Uterus (tissue), 4 donors: ENCODE measurements around the gene ITPA. TPM values are rescaled to one million over a fixed set of nuclear protein-coding genes. Genes with fewer than 3 reads are reported as not detected.

Experiments
- DNase-seq, 2 donors: peaks; one replicate each; pipeline ENCODE4 v3.0.0-alpha.2; 2019 to 2020
- H3K27ac ChIP-seq, 2 donors: fragments of 200-600 bp; sonication (generic); 1 replicate in 1 of 2; 2 replicates in 1 of 2; pipeline ENCODE4 v1.5.1; 2016 to 2018
- H3K27me3 ChIP-seq, 2 donors: fragments of 200-600 bp; sonication (generic); one replicate each; pipeline ENCODE4 v1.5.1; 2018 to 2019; ENCODE audit warnings: control low read depth in 1 of 2
- H3K36me3 ChIP-seq, 2 donors: fragments of 200-600 bp; sonication (generic); one replicate each; pipeline ENCODE4 v1.5.1; 2019; ENCODE audit warnings: control low read depth in 1 of 2
- H3K4me1 ChIP-seq, 2 donors: fragments of 200-600 bp; sonication (generic); one replicate each; pipeline ENCODE4 v1.5.1; 2018 to 2019; ENCODE audit warnings: control low read depth in 1 of 2
- H3K4me3 ChIP-seq, 2 donors: fragments of 200-600 bp; sonication (generic); 1 replicate in 1 of 2; 2 replicates in 1 of 2; pipeline ENCODE4 v1.5.1; 2018 to 2019; ENCODE audit warnings: mild to moderate bottlenecking in 1 of 2
- H3K9me3 ChIP-seq, 2 donors: fragments of 200-600 bp; sonication (generic); one replicate each; pipeline ENCODE4 v1.5.1; 2019; ENCODE audit warnings: control low read depth in 1 of 2
- CTCF ChIP-seq, 4 experiments: fragments of 200-600 bp in 2 of 4; fragments of 450-650 bp in 2 of 4; sonication (generic) in 2 of 4; IDR thresholded peaks; one replicate each; pipeline ENCODE4 v1.5.1; 2016 to 2019; ENCODE audit warnings: antibody characterized with exemption in 4 of 4, mild to moderate bottlenecking in 2 of 4, moderate library complexity in 1 of 4
- POLR2A ChIP-seq, 2 donors: fragments of 450-650 bp; IDR thresholded peaks; one replicate each; pipeline ENCODE4 v1.6.1; 2016; ENCODE audit warnings: antibody characterized with exemption in 2 of 2, mild to moderate bottlenecking in 1 of 2, moderate library complexity in 1 of 2
- intact Hi-C: fragments of 100-400 bp; cut with DNase I; formaldehyde crosslinking; loops from one replicate; pipeline ENCODE4 v1.15.1; 2023; ENCODE audit warnings: low total_unique reads
- total RNA-seq, 4 donors: library from RNA; depleted of rRNA in 3 of 4; stranded (reverse); fragments of >200 nt in 3 of 4; gene quantifications; one replicate each; pipeline versions ENCODE4 v1.1.0 to v1.2.4, GENCODE V29; 2014 to 2023
- donor health status: DM: yes; HTN: yes; CAD: no.

Gene ITPA
- total RNA-seq, 4 donors from 2014 or later = 6.9 to 25.0 (median 21.8) TPM

GRCh38 chr20:3192226-3193015 lies 16.9 kb upstream of the ITPA start:
- Histone ChIP-seq H3K9me3 (no peaks in the 10 kb centered on the region), H3K27ac (no peak overlapping the region), H3K4me3 (no peak overlapping the region), H3K36me3 (no peaks in the 10 kb centered on the region), H3K4me1 (no peaks in the 10 kb centered on the region), H3K27me3 (no peaks in the 10 kb centered on the region)
- TF ChIP-seq CTCF (IDR thresholded peaks at IDR 0.05) (no peak), POLR2A (IDR thresholded peaks at IDR 0.05) (no peak)
- intact Hi-C loops = no loop called here
- DNase-seq = no peak

GRCh38 chr20:3193806-3194616 lies 15.3 kb upstream of the ITPA start:
- H3K4me1 ChIP-seq = no peaks in the 10 kb centered on the region
- H3K9me3 ChIP-seq = no peaks in the 10 kb centered on the region
- no peak overlapping the region for H3K27ac ChIP-seq
- intact Hi-C loops = no loop called here
- no peak for DNase-seq
- no peaks in the 10 kb centered on the region for H3K36me3 ChIP-seq
- TF ChIP-seq CTCF (IDR thresholded peaks at IDR 0.05) = no peak
- TF ChIP-seq POLR2A (IDR thresholded peaks at IDR 0.05) = no peak
- H3K4me3 ChIP-seq = no peak overlapping the region
- no peaks in the 10 kb centered on the region for H3K27me3 ChIP-seq

GRCh38 chr20:3194617-3195280 lies 14.5 kb upstream of the ITPA start:
- intact Hi-C loops = no loop called here
- no peak for TF ChIP-seq POLR2A (IDR thresholded peaks at IDR 0.05)
- no peak for TF ChIP-seq CTCF (IDR thresholded peaks at IDR 0.05)
- H3K27me3 ChIP-seq = no peaks in the 10 kb centered on the region
- H3K4me3 ChIP-seq = no peak overlapping the region
- no peaks in the 10 kb centered on the region for H3K36me3 ChIP-seq
- no peak for DNase-seq
- no peak overlapping the region for H3K27ac ChIP-seq
- no peaks in the 10 kb centered on the region for H3K4me1 ChIP-seq
- no peaks in the 10 kb centered on the region for H3K9me3 ChIP-seq

GRCh38 chr20:3195590-3196237 lies 13.6 kb upstream of the ITPA start:
- H3K9me3 ChIP-seq = no peaks in the 10 kb centered on the region

More at GRCh38 chr20:3195590-3196237, 13.6 kb upstream of the ITPA start:
- H3K4me1 ChIP-seq = no peaks in the 10 kb centered on the region
- intact Hi-C loops = no loop called here
- no peaks in the 10 kb centered on the region for H3K36me3 ChIP-seq
- no peak for TF ChIP-seq CTCF (IDR thresholded peaks at IDR 0.05)
- no peak for TF ChIP-seq POLR2A (IDR thresholded peaks at IDR 0.05)
- DNase-seq = no peak
- no peak overlapping the region for H3K27ac ChIP-seq
- no peaks in the 10 kb centered on the region for H3K27me3 ChIP-seq
- no peak overlapping the region for H3K4me3 ChIP-seq
